Epithelial cell of esophagus (primary cell): ENCODE data around the gene FGGY.

Experiments used
- DNase-seq: peaks from one replicate; pipeline ENCODE4 v3.0.0; 2010; ENCODE audit warnings: low read depth
- H3K4me3 ChIP-seq: 2 replicates; pipeline ENCODE4 v1.5.1; 2011; ENCODE audit warnings: mild to moderate bottlenecking, low read length, control low read depth
- TF ChIP-seq, protein P1 (sequence below): IDR thresholded peaks from 2 replicates; pipeline ENCODE4 v1.5.1; 2011; ENCODE audit warnings: low read depth, mild to moderate bottlenecking, low read length, control low read depth, inconsistent platforms; ENCODE audit not compliant: insufficient read depth; ENCODE audit errors: missing control alignments

The FGGY gene

DNA sequence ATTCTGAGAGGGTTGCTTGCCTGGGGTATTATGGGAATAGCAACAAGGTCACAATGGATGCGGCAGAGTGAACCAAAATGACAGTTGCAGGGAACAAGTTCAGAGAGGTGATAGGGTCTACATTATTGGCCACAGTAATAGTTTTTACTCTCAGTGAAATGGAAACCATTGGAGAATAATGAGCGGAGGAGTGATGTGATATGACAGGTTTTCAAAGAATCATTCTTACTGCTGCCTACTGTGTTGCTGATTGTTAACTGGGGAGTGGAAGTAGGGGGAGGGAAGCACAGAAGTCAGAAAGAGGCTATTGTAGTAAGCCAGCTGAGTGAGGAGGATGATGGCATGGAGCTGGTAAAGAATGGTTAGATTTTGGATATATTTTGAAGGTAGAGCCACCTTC lies 322.7 kb downstream of the FGGY start:
- no peak for DNase-seq
- TF ChIP-seq, protein P1, sequence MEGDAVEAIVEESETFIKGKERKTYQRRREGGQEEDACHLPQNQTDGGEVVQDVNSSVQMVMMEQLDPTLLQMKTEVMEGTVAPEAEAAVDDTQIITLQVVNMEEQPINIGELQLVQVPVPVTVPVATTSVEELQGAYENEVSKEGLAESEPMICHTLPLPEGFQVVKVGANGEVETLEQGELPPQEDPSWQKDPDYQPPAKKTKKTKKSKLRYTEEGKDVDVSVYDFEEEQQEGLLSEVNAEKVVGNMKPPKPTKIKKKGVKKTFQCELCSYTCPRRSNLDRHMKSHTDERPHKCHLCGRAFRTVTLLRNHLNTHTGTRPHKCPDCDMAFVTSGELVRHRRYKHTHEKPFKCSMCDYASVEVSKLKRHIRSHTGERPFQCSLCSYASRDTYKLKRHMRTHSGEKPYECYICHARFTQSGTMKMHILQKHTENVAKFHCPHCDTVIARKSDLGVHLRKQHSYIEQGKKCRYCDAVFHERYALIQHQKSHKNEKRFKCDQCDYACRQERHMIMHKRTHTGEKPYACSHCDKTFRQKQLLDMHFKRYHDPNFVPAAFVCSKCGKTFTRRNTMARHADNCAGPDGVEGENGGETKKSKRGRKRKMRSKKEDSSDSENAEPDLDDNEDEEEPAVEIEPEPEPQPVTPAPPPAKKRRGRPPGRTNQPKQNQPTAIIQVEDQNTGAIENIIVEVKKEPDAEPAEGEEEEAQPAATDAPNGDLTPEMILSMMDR: no peak
- no peak overlapping the region for H3K4me3 ChIP-seq

DNA sequence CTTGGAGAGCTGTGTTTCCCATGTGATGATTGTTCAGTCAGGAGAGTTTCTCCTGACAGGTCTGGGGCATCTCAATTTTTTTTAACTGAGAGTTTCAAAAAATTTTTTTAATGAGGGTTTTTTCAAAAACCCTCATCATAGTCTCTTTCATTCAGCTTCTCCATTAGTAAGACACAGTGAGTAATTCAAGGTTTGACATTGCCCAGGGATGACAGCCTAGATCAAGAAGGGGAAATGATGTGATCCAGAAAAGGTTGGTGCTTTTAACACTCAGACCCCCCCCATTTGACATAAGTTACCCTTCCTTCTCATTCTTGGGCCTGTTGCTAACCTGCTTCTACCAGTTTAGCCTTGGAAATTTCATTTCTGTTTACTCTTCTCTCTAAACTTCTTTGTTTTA lies 328.5 kb downstream of the FGGY start:
- TF ChIP-seq, protein P1: no peak

DNA sequence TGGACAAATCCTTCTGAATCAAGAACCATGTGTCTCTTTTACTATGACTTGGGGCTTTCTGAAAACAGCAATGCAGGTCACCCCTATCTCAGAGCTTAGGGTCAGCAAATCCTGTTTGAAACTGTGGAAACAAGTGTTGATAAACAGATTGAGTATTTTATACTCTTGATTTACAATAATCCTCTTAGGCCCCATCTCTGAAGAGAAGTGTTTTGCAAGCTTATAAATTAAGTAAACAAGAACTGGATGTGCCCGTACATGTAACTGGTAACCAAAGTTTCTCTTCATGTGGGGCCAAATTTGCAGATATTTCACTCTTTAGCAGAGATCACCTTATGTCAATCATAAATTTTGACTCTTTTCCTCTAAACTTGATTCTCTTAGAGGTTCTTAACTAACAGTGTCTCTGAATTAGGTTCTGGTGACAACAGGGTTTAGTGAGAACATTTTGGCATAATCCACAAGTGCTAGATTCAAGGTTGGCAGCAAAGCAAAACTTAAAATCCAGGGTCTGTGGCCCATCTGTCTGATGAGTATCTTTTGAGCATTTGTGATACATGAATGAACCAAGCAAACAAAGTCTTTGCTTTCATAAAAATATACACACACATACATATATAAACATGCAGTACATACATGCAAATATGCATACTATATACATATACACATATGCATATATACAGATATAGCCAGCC lies 334.8 kb downstream of the FGGY start:
- no peak overlapping the region for H3K4me3 ChIP-seq
- TF ChIP-seq, protein P1: no peak
- DNase-seq: peak; percentile 58

More for the DNA sequence above, 328.5 kb downstream of the FGGY start:
- peak; percentile 15 for DNase-seq
- no peak overlapping the region for H3K4me3 ChIP-seq

DNA sequence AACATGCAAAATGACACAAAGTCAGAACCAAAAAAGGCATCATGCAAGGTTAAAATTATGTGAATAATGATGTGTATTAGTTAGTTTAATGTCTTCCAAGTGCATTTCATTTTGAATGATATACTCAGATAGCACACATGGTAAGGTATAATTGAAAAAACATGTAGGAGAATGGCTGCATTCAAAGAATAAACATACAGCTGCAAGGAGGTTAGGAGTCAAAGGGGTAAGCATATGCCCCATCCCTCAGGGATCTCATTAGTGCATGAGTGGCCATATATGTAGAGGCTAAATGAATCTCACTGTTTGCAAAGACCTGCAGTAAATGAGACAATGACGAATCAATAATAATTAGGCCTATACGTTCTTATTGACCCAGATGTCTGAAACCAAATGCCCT lies 338.2 kb downstream of the FGGY start:
- H3K4me3 ChIP-seq: no peak overlapping the region
- TF ChIP-seq, protein P1: no peak
- DNase-seq: no peak

DNA sequence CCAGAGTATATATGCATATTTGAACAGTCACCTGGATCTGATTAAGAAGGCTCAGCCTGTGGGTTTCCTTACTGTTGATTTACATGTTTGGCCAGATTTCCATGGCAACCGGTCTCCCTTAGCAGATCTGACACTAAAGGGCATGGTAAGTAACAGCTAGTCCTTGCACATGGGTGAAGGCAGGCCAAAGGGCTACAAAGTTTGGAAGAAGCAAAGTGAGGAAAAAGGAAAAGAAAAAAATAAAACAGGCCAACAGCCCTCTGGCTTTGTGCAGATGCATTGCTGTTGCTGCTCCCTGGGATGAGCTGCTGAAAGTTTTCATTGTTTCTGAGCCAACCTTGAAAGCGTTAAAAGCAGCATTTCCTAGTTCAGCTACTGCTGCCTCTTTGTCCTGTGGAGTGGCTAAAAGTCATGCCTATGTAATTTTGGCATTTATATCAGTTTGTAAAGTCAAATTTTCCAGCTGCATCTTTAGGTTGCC lies 341.4 kb downstream of the FGGY start:
- no peak for DNase-seq

DNA sequence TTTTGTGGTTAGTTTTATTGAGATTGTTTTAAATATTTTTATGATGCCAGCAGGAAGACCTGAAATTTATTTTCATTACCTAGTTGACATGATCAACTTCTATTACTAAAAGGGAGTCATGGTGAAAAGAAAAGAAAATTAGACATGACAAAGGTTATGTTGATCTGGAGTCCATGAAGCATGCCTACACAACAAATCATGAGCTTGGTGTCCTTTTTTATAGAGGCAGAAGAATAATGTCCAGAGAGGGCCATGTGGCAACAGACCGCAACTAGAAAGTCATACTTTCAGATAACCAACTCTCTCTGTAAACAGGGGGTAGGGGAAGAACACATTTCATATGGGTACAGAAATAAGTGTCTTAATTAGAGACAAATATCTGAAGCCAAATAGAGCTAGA lies 342.4 kb downstream of the FGGY start:
- no peak for DNase-seq
- no peak overlapping the region for H3K4me3 ChIP-seq
- TF ChIP-seq, protein P1: no peak

More for the DNA sequence above, 341.4 kb downstream of the FGGY start:
- H3K4me3 ChIP-seq: no peak overlapping the region
- TF ChIP-seq, protein P1: no peak

DNA sequence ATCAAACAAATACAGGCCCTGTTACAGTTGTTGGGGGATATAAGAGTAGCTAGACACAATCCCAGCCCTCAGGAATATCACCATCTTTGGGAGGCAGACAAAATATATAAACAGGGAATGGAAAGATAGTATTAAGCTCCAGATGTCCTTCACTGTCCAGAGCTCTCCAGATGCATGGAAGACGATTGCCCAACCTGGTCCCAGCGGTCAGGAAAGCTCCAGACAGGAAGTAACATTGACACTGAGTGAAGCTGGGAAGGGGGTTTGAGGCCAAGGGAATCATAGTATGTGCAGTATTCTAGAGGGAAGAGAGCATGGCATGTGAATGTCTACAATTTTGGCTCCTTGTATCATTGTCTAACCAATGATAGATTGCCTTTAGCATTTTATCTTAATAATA lies 344.0 kb downstream of the FGGY start:
- TF ChIP-seq, protein P1: no peak
- no peak overlapping the region for H3K4me3 ChIP-seq
- no peak for DNase-seq
